Effector CD8-positive, alpha-beta T cell (primary cell): ENCODE results near the gene PPM1N.

Source experiments
- DNase-seq: peaks from one replicate; lab custom pipeline; 2025; lab: John Stamatoyannopoulos, UW

Gene PPM1N

DNA sequence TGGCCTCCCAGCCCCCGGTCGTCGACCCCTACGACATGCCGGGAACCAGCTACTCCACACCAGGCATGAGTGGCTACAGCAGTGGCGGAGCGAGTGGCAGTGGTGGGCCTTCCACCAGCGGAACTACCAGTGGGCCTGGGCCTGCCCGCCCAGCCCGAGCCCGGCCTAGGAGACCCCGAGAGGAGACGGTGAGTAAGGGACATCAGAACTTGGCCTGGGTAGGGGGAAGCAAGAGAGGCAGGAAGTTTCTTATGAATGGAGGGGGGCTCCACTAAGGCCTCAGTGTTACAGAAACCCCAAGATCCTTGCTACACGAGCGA is 27.5 kb upstream of the PPM1N start:
- no peak for DNase-seq

DNA sequence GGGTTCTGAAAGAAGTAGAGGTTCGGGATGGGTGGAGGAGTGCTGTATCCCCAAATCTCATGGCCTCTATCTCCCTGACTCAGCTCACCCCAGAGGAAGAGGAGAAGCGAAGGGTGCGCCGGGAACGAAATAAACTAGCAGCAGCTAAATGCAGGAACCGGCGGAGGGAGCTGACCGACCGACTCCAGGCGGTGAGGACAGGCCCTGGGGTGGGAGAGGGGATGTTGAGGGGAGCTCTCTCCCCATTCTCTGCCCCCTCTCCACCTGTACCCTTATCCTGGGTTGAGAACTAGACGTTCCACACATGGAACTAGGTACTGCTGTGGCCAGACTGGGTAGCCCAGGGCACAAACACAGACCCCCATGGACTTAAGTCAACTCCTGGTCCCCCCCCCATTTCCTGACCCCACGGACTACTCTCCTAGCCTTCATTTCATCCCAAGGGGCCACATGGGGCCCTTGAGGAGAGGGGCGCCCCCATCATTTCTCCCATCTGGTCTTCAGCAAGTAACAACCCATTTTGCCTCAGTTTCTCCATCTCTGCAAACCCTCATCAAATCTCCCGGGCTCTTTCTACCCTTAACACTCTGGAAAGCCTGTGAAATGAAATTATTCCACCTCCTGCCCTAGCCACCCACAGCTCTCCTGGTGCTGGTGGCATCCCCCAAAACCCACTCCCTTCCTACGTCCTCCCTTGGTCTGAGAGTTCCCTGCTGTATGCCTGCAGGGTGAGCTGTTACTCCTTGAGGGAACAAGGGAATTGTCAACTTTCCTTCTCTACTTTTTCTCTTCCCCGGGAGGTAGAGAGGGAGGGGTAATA is 26.9 kb upstream of the PPM1N start:
- DNase-seq, result peak; percentile 42

DNA sequence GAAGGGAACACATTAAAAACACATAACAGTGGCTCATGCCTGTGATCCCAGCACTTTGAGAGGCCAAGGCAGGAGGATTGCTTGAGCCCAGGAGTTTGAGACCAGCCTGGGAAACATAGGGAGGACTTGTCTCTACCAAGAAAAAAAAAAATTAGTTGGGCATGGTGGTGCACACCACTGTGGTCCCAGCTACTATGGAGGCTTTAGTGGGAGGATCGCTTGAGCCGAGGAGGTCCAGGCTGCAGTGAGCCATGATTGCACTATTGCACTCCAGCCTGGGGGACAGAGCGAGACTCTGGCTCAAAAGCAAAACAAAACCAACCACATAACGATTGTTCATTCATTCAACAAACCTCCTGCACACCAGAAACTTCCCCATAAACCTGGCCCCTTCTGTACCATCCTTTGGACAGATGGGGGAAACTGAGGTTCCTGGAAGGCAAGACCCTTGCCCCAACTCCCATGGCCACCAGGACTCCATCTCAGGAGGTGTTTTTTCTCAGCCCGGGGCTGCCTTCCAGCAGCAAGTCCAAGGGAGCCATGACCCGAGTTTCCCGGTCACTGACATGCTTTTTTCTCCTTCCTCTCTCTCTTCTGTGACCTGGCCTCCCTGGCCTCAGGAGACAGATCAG is 26.2 kb upstream of the PPM1N start:
- peak; percentile 51 for DNase-seq

DNA sequence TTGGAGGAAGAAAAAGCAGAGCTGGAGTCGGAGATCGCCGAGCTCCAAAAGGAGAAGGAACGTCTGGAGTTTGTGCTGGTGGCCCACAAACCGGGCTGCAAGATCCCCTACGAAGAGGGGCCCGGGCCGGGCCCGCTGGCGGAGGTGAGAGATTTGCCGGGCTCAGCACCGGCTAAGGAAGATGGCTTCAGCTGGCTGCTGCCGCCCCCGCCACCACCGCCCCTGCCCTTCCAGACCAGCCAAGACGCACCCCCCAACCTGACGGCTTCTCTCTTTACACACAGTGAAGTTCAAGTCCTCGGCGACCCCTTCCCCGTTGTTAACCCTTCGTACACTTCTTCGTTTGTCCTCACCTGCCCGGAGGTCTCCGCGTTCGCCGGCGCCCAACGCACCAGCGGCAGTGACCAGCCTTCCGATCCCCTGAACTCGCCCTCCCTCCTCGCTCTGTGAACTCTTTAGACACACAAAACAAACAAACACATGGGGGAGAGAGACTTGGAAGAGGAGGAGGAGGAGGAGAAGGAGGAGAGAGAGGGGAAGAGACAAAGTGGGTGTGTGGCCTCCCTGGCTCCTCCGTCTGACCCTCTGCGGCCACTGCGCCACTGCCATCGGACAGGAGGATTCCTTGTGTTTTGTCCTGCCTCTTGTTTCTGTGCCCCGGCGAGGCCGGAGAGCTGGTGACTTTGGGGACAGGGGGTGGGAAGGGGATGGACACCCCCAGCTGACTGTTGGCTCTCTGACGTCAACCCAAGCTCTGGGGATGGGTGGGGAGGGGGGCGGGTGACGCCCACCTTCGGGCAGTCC is 25.5 kb upstream of the PPM1N start:
- DNase-seq, result peak; percentile 84

- DNase-seq, result peak; percentile 84
These were observed 24.9 kb upstream of the PPM1N start for GRCh38 chr19:45473367-45473681.

DNA sequence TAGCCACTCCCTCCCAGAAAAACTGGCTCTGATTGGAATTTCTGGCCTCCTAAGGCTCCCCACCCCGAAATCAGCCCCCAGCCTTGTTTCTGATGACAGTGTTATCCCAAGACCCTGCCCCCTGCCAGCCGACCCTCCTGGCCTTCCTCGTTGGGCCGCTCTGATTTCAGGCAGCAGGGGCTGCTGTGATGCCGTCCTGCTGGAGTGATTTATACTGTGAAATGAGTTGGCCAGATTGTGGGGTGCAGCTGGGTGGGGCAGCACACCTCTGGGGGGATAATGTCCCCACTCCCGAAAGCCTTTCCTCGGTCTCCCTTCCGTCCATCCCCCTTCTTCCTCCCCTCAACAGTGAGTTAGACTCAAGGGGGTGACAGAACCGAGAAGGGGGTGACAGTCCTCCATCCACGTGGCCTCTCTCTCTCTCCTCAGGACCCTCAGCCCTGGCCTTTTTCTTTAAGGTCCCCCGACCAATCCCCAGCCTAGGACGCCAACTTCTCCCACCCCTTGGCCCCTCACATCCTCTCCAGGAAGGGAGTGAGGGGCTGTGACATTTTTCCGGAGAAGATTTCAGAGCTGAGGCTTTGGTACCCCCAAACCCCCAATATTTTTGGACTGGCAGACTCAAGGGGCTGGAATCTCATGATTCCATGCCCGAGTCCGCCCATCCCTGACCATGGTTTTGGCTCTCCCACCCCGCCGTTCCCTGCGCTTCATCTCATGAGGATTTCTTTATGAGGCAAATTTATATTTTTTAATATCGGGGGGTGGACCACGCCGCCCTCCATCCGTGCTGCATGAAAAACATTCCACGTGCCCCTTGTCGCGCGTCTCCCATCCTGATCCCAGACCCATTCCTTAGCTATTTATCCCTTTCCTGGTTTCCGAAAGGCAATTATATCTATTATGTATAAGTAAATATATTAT is 24.3 kb upstream of the PPM1N start:
- peak; percentile 95 for DNase-seq

DNA sequence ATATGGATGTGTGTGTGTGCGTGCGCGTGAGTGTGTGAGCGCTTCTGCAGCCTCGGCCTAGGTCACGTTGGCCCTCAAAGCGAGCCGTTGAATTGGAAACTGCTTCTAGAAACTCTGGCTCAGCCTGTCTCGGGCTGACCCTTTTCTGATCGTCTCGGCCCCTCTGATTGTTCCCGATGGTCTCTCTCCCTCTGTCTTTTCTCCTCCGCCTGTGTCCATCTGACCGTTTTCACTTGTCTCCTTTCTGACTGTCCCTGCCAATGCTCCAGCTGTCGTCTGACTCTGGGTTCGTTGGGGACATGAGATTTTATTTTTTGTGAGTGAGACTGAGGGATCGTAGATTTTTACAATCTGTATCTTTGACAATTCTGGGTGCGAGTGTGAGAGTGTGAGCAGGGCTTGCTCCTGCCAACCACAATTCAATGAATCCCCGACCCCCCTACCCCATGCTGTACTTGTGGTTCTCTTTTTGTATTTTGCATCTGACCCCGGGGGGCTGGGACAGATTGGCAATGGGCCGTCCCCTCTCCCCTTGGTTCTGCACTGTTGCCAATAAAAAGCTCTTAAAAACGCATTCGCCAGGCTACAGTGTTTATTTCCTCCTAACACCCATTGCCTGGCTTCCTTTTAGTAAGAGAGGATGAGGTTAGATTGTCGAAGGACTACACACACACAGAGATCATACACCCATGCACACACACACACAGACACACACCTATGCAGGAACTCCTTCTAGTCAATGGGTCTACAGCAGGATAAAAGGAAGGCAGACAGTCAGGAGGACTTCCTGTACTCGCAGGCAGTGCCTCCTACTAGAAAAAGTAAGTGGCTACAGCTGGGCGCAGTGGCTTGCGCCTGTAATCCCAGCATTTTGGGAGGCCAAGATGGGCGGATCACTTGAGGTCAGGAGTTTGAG is 23.4 kb upstream of the PPM1N start:
- DNase-seq, result peak; percentile 95

- DNase-seq, result peak; percentile 43
These were observed 22.5 kb upstream of the PPM1N start for GRCh38 chr19:45475537-45476291.

DNA sequence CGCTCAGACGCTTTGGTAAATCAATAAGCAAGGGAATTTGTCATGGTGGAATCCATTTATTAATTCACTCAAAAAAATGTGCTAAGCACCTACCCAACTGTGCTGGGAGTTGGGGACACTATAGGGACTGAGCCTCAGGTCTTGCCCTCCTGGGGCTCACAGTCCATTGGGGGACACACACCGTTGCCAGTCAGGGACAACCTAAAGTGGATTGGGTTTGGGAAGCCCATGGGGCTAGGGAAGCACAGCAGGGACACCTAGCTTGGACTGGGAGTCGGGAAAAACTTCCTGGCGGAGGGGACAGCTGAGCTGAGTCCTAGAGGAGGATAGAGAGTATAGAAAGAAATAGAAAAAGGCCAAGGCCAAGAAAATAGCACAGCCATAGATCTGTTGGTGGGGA is 21.9 kb upstream of the PPM1N start:
- DNase-seq, result peak; percentile 30

GRCh38 chr19:45477186-45477585 is 21.1 kb upstream of the PPM1N start:
- no peak for DNase-seq

- DNase-seq, result peak; percentile 19
These were observed 20.4 kb upstream of the PPM1N start for GRCh38 chr19:45477713-45478453.

- peak; percentile 80 for DNase-seq
These were observed 19.6 kb upstream of the PPM1N start for GRCh38 chr19:45478454-45479238.

DNA sequence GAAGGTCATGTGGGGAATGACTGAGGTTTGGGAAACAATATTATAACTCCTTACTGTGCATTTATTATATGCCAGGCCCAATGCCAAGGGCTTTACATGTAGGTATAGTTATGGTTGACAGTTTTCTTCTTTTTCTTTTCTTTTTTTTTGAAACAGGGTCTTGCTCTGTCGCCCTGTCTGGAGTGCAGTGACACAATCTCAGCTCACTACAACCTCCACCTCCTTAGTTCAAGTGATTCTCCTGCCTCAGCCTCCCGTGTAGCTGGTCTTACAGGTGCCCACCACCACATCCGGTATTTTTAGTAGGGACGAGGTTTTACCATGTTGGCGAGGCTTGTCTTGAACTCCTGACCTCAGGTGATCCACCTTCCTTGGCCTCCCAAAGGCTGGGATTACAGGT is 15.2 kb upstream of the PPM1N start:
- DNase-seq, result no peak

DNA sequence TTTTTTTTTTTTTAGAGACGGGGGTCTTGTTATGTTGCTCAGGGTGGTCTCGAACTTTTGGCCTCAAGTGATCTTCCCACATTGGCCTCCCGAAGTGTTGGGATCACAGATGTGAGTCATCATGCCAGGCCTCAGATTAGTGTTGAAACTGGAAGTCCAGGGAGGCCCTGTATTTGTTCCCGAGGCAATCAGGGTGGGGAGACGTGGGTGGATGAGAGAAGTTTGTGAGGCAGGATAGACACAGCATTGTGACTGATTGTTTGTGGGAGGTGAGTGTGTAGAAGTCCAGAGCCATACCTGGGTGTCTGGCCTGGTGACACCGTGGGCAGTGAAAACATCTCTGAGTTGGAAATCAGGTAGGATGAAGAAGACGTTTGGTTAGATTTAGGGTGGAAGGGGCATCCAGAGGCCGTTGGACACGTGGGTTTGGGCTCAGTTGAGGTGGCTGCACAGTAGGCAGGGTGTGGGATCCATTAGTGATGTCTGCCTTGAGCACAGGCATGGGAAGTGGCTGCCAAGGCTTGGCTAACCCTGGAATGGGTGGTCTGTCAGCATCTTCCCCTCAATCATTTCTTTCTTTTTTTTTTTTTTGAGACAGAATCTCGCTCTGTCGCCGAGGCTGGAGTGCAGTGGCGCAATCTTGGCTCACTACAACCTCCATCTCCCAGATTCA is 13.8 kb upstream of the PPM1N start:
- DNase-seq, result no peak

GRCh38 chr19:45485305-45486077 is 12.8 kb upstream of the PPM1N start:
- DNase-seq, result peak; percentile 97

GRCh38 chr19:45488708-45489107 is 9.5 kb upstream of the PPM1N start:
- no peak for DNase-seq

GRCh38 chr19:45489216-45489855 is 8.9 kb upstream of the PPM1N start:
- DNase-seq, result no peak
